GM12878 (cell line): ENCODE data around the gene PP2D1.

Experiments
- ATF7 ChIP-seq: fragments of 450-650 bp; IDR thresholded peaks from 2 replicates; pipeline ENCODE4 v1.6.1; 2016; ENCODE audit warnings: low read depth, mild to moderate bottlenecking
- EP300 ChIP-seq, 2 experiments: fragments of 150-350 bp in 1 of 2; IDR thresholded peaks; 2 replicates each; pipeline ENCODE4 v1.6.1; 2011 to 2012; ENCODE audit warnings: low read depth in 2 of 2, low read length in 2 of 2, borderline replicate concordance in 1 of 2, improper control_type of control experiment in 1 of 2, inconsistent platforms in 1 of 2; ENCODE audit not compliant: control insufficient read depth in 1 of 2
- ETV6 ChIP-seq, 2 experiments: fragments of 450-650 bp in 1 of 2; IDR thresholded peaks in 1 of 2; conservative IDR thresholded peaks in 1 of 2; 2 replicates each; pipeline ENCODE4 v1.6.1; 2014; ENCODE audit warnings: antibody characterized with exemption in 1 of 2, borderline replicate concordance in 1 of 2, low read depth in 1 of 2, mild to moderate bottlenecking in 1 of 2, moderate library complexity in 1 of 2
- JUNB ChIP-seq: IDR thresholded peaks from 2 replicates; pipeline ENCODE4 v1.6.1; 2016; ENCODE audit warnings: antibody characterized with exemption, mild to moderate bottlenecking
- POLR2A ChIP-seq: IDR thresholded peaks from 2 replicates; pipeline ENCODE4 v1.6.1; 2011; ENCODE audit warnings: low read depth, mild to moderate bottlenecking, low read length
- RAD21 ChIP-seq: IDR thresholded peaks from 2 replicates; pipeline ENCODE4 v1.6.1; 2011; ENCODE audit warnings: mild to moderate bottlenecking, low read depth, low read length, moderate library complexity; ENCODE audit not compliant: insufficient read depth
- ZSCAN29 ChIP-seq: fragments of 450-650 bp; IDR thresholded peaks from 2 replicates; pipeline ENCODE4 v1.6.1; 2017; ENCODE audit warnings: mild to moderate bottlenecking, moderate library complexity
- TF ChIP-seq, protein P1 (sequence below): IDR thresholded peaks from 2 replicates; pipeline ENCODE4 v1.6.1; 2011; ENCODE audit warnings: low read depth, low read length, improper control_type of control experiment, borderline replicate concordance
- TF ChIP-seq, protein P2 (sequence below): fragments of 450-650 bp; IDR thresholded peaks from 2 replicates; pipeline ENCODE4 v1.6.1; 2017; ENCODE audit warnings: mild to moderate bottlenecking, low read depth, inconsistent platforms; ENCODE audit not compliant: poor library complexity, severe bottlenecking
- TF ChIP-seq, protein P3 (sequence below): IDR thresholded peaks from 2 replicates; pipeline ENCODE4 v1.6.1; 2011; ENCODE audit warnings: mild to moderate bottlenecking, low read depth, low read length, moderate library complexity; ENCODE audit not compliant: insufficient replicate concordance

- no peak for TF ChIP-seq POLR2A
- TF ChIP-seq RAD21: no peak
- TF ChIP-seq, protein P1, sequence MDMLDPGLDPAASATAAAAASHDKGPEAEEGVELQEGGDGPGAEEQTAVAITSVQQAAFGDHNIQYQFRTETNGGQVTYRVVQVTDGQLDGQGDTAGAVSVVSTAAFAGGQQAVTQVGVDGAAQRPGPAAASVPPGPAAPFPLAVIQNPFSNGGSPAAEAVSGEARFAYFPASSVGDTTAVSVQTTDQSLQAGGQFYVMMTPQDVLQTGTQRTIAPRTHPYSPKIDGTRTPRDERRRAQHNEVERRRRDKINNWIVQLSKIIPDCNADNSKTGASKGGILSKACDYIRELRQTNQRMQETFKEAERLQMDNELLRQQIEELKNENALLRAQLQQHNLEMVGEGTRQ: no peak
- no peak for TF ChIP-seq ETV6 (conservative IDR thresholded peaks at IDR 0.05 in 1 of 2, IDR thresholded peaks at IDR 0.05 in 1 of 2; ENCODE audit: borderline replicate concordance in 1 of 2, low read depth in 1 of 2)
- no peak for TF ChIP-seq JUNB
- TF ChIP-seq, protein P2, sequence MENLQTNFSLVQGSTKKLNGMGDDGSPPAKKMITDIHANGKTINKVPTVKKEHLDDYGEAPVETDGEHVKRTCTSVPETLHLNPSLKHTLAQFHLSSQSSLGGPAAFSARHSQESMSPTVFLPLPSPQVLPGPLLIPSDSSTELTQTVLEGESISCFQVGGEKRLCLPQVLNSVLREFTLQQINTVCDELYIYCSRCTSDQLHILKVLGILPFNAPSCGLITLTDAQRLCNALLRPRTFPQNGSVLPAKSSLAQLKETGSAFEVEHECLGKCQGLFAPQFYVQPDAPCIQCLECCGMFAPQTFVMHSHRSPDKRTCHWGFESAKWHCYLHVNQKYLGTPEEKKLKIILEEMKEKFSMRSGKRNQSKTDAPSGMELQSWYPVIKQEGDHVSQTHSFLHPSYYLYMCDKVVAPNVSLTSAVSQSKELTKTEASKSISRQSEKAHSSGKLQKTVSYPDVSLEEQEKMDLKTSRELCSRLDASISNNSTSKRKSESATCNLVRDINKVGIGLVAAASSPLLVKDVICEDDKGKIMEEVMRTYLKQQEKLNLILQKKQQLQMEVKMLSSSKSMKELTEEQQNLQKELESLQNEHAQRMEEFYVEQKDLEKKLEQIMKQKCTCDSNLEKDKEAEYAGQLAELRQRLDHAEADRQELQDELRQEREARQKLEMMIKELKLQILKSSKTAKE: no peak
- TF ChIP-seq, protein P3, sequence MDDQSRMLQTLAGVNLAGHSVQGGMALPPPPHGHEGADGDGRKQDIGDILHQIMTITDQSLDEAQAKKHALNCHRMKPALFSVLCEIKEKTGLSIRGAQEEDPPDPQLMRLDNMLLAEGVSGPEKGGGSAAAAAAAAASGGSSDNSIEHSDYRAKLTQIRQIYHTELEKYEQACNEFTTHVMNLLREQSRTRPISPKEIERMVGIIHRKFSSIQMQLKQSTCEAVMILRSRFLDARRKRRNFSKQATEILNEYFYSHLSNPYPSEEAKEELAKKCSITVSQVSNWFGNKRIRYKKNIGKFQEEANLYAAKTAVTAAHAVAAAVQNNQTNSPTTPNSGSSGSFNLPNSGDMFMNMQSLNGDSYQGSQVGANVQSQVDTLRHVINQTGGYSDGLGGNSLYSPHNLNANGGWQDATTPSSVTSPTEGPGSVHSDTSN: no peak
- TF ChIP-seq ZSCAN29: no peak
- TF ChIP-seq EP300 (IDR thresholded peaks at IDR 0.05; ENCODE audit: borderline replicate concordance in 1 of 2, control insufficient read depth in 1 of 2, low read depth in 2 of 2, low read length in 2 of 2): no peak
- TF ChIP-seq ATF7: no peak
Measured at GRCh38 chr3:20039466-20039764, 27.4 kb upstream of the PP2D1 start.
